Activated CD8-positive, alpha-beta memory T cell treated with anti-CD3 and anti-CD28 coated beads, Interleukin-2, amount 50 U/mL, for 48 hours (primary cell): ENCODE data around the gene PXDN.

Experiments used
- DNase-seq: peaks from one replicate; pipeline ENCODE4 v3.0.0-alpha.2; 2020

The PXDN gene

DNA sequence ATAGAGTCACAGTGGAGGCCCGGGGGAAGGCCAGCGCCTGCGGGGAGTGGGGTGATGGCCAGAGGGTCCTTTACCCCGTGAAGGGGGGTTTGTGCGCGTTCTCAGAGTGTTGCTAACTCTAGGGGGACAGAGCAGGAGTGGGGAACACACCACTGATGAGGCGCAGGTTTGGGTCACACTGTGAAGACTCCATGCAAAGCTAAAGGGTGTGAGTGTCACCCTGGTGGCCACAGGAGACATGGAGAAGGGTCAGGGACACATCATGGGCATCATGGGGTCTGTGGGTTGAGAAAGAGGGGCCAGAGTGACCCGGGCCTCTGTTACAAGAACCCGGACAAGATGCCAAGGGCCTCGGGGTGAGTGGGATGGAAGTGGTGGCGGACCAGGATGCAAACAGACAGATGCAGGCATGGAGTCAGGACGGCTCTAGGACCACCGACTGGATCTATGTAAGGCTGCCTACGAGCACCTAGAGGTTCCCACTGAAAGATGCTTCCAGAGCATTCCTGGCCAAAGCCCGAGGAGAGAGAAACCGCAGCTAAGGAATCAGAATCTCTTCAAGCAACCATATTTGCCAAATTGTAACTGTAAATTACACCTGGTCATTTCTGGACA, 84.3 kb downstream of the PXDN start:
- DNase-seq, result no peak

DNA sequence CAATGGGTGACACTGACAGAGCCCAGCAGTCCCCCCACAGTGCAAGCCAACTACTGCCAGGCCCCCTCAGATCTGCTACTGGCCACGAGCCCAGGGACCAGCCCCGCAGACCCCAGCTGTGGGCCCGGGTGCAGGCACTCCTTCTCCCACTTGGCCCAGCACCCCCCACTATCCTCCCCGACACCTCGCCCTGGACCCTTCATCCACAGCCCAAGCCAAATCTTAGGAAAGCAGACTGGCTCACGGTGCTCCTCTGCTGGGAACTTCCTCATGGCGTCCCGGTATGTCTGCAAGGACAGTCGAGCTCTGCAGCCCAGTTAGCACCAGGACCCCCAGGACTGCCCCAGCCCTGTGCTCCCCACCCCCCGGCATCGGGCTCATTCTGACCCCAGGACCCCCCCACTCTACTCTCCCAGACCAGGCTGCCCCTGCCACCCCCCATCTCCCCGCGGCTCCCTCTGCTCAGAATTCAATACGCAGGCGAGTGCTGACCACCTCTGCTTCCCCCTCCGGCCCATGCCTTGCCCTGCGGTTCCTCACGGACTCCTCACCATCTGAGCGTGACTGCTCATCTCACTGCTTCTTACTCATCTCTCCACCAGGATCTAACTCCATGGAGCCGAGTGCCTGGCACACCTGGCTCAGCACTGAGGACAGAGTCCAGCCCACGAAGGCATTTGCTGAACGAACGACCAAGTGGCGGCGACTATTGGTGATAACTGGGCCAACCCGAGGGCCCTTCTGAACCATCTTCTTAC, 85.7 kb downstream of the PXDN start:
- no peak for DNase-seq

- DNase-seq, result no peak
Measured at GRCh38 chr2:1656961-1657841, 87.1 kb downstream of the PXDN start.

- no peak for DNase-seq
Measured at GRCh38 chr2:1656326-1656960, 87.9 kb downstream of the PXDN start.

DNA sequence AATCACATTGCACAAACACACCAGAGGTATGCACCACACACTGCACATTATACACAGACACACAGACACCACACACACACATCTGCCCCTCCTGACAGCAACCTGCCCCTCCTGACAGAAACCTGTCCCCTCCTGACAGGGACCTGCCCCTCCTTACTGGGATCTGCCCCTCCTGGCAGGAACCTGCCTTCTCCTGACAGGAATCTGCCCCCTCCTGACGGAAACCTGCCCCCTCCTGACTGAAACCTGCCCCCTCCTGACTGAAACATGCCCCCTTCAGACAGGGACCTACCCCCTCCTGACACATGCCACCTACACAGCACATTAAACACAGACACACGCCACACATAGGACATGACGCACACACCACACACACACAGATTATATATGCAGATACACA, 88.9 kb downstream of the PXDN start:
- no peak for DNase-seq

DNA sequence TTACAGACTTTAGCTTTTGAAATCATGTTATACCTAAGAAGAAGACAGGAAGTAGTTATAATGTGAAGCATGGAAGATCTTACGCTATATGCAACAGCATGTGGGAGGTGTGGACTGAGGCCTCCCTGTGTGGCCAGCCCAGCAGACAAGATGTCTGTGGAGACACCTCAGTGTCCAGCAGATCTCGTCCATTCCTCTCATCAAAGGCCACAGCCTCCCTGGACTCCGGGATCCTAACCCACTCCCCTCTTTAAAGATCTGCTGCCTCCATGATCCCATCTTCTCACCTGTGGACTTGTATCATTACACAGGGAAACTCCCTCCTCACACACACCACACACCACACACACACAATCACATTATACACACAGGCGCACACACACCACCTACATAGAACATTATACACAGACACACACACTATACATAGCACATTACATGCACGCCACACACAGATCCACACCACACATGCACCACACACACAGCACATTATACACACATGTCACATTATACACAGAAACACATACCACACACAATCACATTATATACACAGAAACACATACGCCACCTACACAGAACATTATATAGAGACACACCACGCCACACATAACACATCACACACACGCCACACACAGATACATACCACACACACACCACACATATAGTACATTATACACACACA, 89.5 kb downstream of the PXDN start:
- DNase-seq, result no peak

GRCh38 chr2:1653956-1654695, 90.2 kb downstream of the PXDN start:
- no peak for DNase-seq

DNA sequence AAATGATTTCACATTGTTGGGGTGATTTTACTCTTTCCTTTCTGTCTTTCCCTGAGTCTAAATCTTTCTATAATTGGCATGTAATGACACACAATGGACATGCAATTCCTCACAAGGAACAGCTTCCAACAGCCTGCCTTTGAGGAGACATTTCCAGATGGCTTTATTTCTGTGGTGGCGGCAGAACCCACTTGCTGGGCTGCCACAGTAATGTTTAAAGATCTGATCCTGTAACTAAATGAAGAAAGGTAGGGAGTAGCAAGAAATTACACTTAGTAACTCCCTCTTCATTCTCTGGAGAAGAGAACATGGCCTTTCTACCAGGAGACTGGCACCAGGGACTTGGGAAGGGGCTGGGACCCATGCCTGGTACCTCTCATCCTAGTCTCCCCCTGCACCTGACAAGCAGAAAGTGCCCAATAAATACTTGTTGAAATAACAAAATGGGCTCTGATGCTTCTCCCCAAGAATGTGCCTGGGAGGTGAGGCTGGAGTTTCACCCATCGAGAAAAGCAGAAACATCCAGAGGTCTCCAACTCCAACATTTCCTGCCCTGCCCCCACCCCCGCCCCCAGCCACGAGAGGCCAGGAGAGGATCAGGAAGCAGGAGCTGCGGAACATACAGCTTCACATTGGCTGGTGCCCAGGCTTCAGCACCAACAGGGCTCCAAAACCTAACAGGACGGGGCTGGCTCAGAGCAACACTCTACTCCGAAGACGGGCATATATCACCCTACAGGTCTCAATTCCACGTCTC, 92.1 kb downstream of the PXDN start:
- no peak for DNase-seq

DNA sequence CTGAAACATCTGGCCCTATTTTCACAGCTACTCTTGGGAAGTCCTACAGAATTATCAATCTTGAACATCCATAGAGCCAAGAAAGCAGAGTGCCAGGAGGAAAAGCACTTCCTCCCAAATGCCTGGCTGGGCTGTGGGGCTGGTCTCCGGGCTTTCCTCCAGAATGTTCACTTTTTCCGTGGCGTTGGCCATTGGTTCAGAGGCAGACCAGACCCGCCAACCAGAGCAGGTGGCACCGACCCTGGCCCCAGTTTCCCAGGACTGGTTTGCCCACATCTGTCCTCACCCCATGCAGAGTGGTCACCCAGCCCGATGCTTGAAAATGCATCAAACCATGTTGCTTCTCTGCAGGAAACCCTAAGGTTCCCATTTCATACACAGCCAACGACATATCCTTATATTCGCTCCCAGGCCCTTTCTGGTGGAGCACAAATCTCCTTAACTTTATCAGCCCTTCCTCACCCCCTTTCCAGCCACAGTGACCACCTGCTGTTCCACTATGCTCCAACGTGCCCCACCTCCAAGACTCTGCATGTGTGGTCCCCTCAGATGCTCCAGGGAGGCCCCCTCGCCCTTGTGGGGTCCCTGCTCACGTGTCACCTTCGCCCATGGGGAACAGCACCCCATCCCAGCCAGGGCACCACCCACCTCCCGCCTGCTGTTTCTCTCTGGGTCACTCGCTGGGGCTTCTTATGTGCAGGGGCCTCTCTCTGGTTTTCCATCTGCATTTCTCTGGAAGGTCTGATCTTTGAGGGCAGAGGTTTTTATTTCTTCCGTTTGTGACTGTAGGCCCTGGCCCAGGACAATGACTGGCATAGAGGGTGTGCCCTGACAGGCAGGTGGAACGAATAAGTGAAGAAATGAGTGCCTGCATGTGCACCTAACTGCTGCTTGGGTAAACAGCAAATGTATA, 92.9 kb downstream of the PXDN start:
- no peak for DNase-seq

- DNase-seq, result no peak
Measured at GRCh38 chr2:1650085-1650872, 94.0 kb downstream of the PXDN start.

GRCh38 chr2:1649103-1650084, 94.9 kb downstream of the PXDN start:
- no peak for DNase-seq

DNA sequence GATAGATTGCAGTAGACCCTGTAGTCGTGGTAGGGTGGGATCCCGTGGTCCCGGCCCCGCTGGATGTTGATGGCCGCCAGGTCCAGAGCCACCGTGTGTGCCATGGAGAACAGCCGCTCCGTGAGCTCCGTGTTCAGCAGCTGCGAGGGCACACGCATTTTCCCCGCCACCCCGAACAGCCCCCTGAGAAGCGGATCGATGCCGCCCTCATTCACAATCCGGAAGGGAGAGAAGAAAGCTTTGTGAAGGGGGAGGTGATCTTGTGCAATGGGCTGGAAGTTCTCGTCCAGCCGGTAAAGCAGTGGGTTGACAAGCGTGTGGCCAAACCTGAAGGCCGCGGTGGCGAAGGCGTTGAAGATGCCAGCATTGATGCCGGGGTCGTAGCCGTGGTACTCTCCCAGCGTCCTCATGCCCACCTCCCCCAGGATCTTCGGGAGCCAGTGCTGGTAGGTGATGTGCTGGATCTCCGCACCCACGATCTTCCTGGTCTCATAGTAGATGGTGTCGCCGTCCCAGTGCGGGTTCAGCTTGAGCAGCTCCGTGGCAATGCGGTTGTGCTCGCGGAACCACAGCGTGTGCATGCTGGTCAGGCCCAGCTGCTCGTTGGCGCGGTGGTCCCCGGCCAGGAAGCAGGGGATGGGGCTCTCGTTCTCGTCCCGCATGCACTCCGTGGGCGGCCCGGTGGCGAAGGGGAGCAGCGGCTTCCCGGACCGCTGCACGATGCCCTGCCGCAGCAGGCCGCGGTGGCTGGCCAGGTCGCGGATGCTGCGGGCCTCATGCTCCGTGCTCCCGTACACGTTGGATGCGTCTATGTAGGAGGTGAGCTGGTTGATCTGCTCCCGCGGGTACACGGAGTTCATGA, 95.8 kb downstream of the PXDN start:
- no peak for DNase-seq

DNA sequence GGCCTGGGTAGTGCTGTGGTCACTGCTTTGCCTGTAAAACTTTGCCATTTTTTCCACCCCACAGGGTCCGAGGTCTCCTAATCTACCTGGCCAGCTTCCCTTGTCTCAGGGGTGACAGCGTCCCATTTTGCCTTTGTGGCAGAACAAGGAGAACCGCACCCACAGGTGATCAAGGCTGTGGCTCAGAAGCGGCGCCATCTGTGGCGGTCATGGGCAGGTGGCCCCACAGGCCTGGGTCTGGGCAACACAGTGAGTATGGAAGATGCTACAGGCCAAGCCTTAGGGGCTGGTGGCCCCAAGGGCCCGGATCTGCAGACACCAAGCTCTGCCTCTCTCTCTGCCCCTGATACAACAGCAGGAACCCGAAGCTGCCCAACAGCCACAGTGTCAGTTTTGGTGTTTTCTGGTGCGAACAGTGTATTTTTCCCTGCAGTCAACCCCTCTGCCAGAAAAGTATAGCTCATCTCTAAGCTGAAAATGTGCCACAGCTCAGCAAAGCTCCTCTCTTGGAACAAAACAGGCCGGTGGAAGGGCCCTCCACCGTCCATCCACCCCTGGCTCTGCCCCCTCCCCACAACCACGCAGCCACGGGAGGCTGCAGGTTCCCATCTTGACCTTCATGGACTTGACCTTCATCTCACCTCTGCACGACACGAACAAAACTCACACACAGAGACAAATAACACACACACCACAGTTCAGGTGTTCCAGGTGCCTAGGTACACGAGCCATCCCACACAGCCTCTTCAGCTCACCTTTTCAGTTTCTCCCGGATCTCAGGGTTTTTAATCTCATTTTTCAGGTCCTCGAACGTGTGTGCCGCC, 96.7 kb downstream of the PXDN start:
- DNase-seq, result no peak

DNA sequence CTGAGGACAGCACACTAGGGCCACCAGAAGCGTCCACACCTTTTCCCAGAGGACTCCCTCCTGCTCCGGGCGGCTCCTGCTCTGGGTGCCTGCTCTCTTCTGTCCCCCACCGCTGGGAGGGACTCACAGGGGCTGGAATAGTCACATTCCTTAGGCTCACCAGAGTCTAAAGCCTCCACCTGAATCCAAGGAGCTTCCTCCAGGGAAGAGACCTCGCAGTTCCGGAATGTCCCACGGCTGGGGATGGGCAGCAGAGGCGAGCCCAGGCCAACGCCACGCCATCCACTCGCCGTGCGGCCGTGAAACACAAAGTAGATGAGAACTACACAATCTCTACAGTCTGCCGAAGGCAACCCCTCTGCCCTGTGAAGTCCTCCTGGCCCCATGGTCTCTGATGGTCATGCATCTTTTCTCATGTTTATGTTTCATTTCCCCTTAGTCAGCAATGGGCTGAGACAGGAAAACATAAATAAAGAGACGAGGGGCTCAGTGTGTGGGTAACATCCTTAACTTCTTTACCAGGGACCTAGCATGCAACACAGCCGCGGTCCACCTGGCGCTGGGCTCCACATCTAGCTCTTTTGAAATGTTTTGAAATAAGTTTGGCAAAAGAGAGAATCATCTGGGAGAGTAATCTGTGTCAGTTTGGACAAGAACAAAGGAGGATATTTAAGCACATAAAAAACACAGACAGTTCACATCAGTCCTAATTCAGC, 98.4 kb downstream of the PXDN start:
- DNase-seq, result no peak

- no peak for DNase-seq
Measured at GRCh38 chr2:1644427-1644826, 99.9 kb downstream of the PXDN start.
